Adrenal gland (tissue), 12 donors: Measurements from ENCODE around the gene PHKB. TPM values are rescaled to one million over a fixed set of nuclear protein-coding genes. Genes with fewer than 3 reads are reported as not detected.

ENCODE experiments used
- DNase-seq, 7 donors: peaks; one replicate each; pipeline ENCODE4 v3.0.0-alpha.2; 2019 to 2020
- H3K27ac ChIP-seq, 5 donors: fragments of 200-600 bp; sonication (generic) in 4 of 5; 1 replicate in 3 of 5; 2 replicates in 2 of 5; pipeline versions ENCODE4 v1.5.1 to v1.8.0; 2016 to 2020; ENCODE audit warnings: mild to moderate bottlenecking in 1 of 5
- H3K27me3 ChIP-seq: fragments of 200-600 bp; 2 replicates; pipeline ENCODE4 v1.8.0; 2021
- H3K36me3 ChIP-seq, 2 donors: fragments of 200-600 bp; replicated peaks in 1 of 2; 1 replicate in 1 of 2; 2 replicates in 1 of 2; pipeline versions ENCODE4 v1.5.1 to v1.8.0; 2018 to 2022
- H3K4me1 ChIP-seq, 2 donors: fragments of 200-600 bp; replicated peaks in 1 of 2; 1 replicate in 1 of 2; 2 replicates in 1 of 2; pipeline versions ENCODE4 v1.5.1 to v1.8.0; 2018 to 2021
- H3K4me3 ChIP-seq, 4 donors: fragments of 200-600 bp; sonication (generic) in 3 of 4; one replicate each; pipeline ENCODE4 v1.5.1; 2016 to 2018
- H3K9me3 ChIP-seq, 3 donors: fragments of 200-600 bp; sonication (generic) in 1 of 3; replicated peaks in 1 of 3; 1 replicate in 2 of 3; 2 replicates in 1 of 3; pipeline versions ENCODE4 v1.5.1 to v1.8.0; 2016 to 2021
- CTCF ChIP-seq, 6 experiments: fragments of 450-650 bp in 4 of 6; fragments of 200-600 bp in 2 of 6; sonication (generic) in 1 of 6; IDR thresholded peaks; 1 replicate in 5 of 6; 2 replicates in 1 of 6; pipeline versions ENCODE4 v1.5.1 to v1.8.0; 2016 to 2021; ENCODE audit warnings: antibody characterized with exemption in 6 of 6, mild to moderate bottlenecking in 2 of 6, moderate library complexity in 1 of 6
- POLR2A ChIP-seq, 2 donors: fragments of 450-650 bp; IDR thresholded peaks; one replicate each; pipeline ENCODE4 v1.6.1; 2017; ENCODE audit warnings: antibody characterized with exemption in 2 of 2, mild to moderate bottlenecking in 2 of 2, moderate library complexity in 1 of 2
- WGBS, 4 donors: extraction: QIAGEN DNeasy Blood & Tissue Kit in 2 of 4; methylation state at CpG; one replicate each; pipeline versions ENCODE4 v1.1.5 to v1.1.7; 2013 to 2017; 5-methylcytosine and 5-hydroxymethylcytosine counted together
- intact Hi-C, 2 donors: fragments of 100-400 bp; cut with DNase I; formaldehyde crosslinking; loops; one replicate each; pipeline versions ENCODE4 v1.14.1 to v1.15.0; 2022 to 2023
- polyA plus RNA-seq, 3 donors: library from polyadenylated mRNA; stranded (reverse); fragments of 200-250 nt in 2 of 3; fragments of 350-450 nt in 1 of 3; fragmentation: Illumina TruSeq in 1 of 3; extraction: RNeasy Lipid Tissue Mini Kit (QIAGEN cat#74804) in 1 of 3; gene quantifications; one replicate each; pipeline ENCODE4 v1.2.3, GENCODE V29; 2013 to 2014
- total RNA-seq, 9 donors: library from RNA; depleted of rRNA in 4 of 9; stranded (reverse); fragments of >200 nt in 4 of 9; fragments of 120-200 nt in 1 of 9; fragmentation: NEBNext Ultra II Directional in 1 of 9; extraction: Animal tissue kit (Norgen Biotek cat#: 25700) in 1 of 9; gene quantifications; one replicate each; pipeline versions ENCODE4 v1.1.0 to v1.2.4, GENCODE V29; 2013 to 2023
- donor health status: healthy with polysubstance abuse.
- donor health status: Bipolar disorder and iron deficiency.
- donor health status: DM: yes; HTN: yes; CAD: no.
- donor health status: DM: no; HTN: no; CAD: no.
- donor health status: DM: no; HTN: no; CAD: no.
- donor health status: DM: yes; HTN: yes; CAD: no.

PHKB gene
- total and polyA plus RNA-seq, 12 donors: 27.6 to 167 (median 107) TPM

GRCh38 chr16:47694543-47694942, 233.4 kb downstream of the PHKB start:
- Histone ChIP-seq H3K27ac (no peak overlapping the region), H3K4me1 (no peaks in the 10 kb centered on the region), H3K9me3 (peaks cover 0 to 7% (median 0%) of the 10 kb centered on the region in 3 donors), H3K4me3 (no peak overlapping the region), H3K27me3 (no peaks in the 10 kb centered on the region), H3K36me3 (peaks cover 0 to 66% of the 10 kb centered on the region in 2 donors)
- no peak for TF ChIP-seq POLR2A (IDR thresholded peaks at IDR 0.05)
- TF ChIP-seq CTCF (IDR thresholded peaks at IDR 0.05): no peak
- intact Hi-C loops: loop anchor here in 1 of 2 donors (10.0 kb wide), 1 partner anchor 60 kb away; no protein-coding TSS in a partner anchor
- DNase-seq: no peak
- WGBS, 4 donors: 90 to 94% (median 92%) methylated on average over 3 of the region's 3 CpGs

- Histone ChIP-seq H3K27ac (no peak overlapping the region), H3K27me3 (no peaks in the 10 kb centered on the region), H3K4me1 (no peaks in the 10 kb centered on the region), H3K9me3 (no peaks in the 10 kb centered on the region), H3K4me3 (no peak overlapping the region), H3K36me3 (peaks cover 0 to 58% of the 10 kb centered on the region in 2 donors)
- intact Hi-C loops: loop anchor here in 1 of 2 donors (10.0 kb wide), 1 partner anchor 61 kb away; no protein-coding TSS in a partner anchor
- TF ChIP-seq POLR2A (IDR thresholded peaks at IDR 0.05): no peak
- TF ChIP-seq CTCF (IDR thresholded peaks at IDR 0.05): no peak
- 96 to 99% (median 97%) methylated on average over 4 of the region's 4 CpGs for WGBS, 4 donors
- DNase-seq: no peak
These were observed 234.6 kb downstream of the PHKB start for GRCh38 chr16:47695756-47696155.

GRCh38 chr16:47697826-47698225, 236.7 kb downstream of the PHKB start:
- intact Hi-C loops: loop anchor here in 1 of 2 donors (10.0 kb wide), 1 partner anchor 63 kb away; no protein-coding TSS in a partner anchor
- no peaks in the 10 kb centered on the region for H3K9me3 ChIP-seq
- H3K4me1 ChIP-seq: no peaks in the 10 kb centered on the region
- DNase-seq: no peak
- H3K4me3 ChIP-seq: no peak overlapping the region
- H3K36me3 ChIP-seq: peaks cover 0 to 46% of the 10 kb centered on the region in 2 donors
- TF ChIP-seq CTCF (IDR thresholded peaks at IDR 0.05): no peak
- no peak for TF ChIP-seq POLR2A (IDR thresholded peaks at IDR 0.05)
- no peaks in the 10 kb centered on the region for H3K27me3 ChIP-seq
- WGBS, 4 donors: 68 to 92% (median 87%) methylated on average over 3 of the region's 3 CpGs
- no peak overlapping the region for H3K27ac ChIP-seq

GRCh38 chr16:47699106-47699505, 238.0 kb downstream of the PHKB start:
- Histone ChIP-seq H3K4me3 (no peak overlapping the region), H3K36me3 (peaks cover 0 to 35% of the 10 kb centered on the region in 2 donors), H3K9me3 (no peaks in the 10 kb centered on the region), H3K4me1 (no peaks in the 10 kb centered on the region), H3K27me3 (no peaks in the 10 kb centered on the region), H3K27ac (no peak overlapping the region)
- intact Hi-C loops: loop anchor here in 1 of 2 donors (10.0 kb wide), 1 partner anchor 64 kb away; no protein-coding TSS in a partner anchor
- no peak for TF ChIP-seq CTCF (IDR thresholded peaks at IDR 0.05)
- WGBS, 4 donors: 80 to 87% (median 82%) methylated on average over 5 of the region's 5 CpGs
- no peak for DNase-seq
